Thoracic aorta (tissue), 2 donors: ENCODE measurements around the gene KISS1. TPM values are rescaled to one million over a fixed set of nuclear protein-coding genes. Genes with fewer than 3 reads are reported as not detected.

Experiments
- ATAC-seq: fragments of 150-250 bp; one replicate; pipeline ENCODE4 v1.8.0; 2017; ENCODE audit warnings: low read depth; ENCODE audit not compliant: insufficient number of reproducible peaks, low FRiP score
- DNase-seq: peaks from one replicate; pipeline ENCODE4 v3.0.0-alpha.2; 2020; ENCODE audit warnings: low spot score
- H3K27ac ChIP-seq, 2 donors: fragments of 200-600 bp; sonication (generic); 1 replicate in 1 of 2; 2 replicates in 1 of 2; pipeline ENCODE4 v1.5.1; 2016; ENCODE audit warnings: mild to moderate bottlenecking in 2 of 2, moderate library complexity in 2 of 2
- H3K27me3 ChIP-seq: fragments of 200-600 bp; sonication (generic); replicated peaks from 2 replicates; pipeline ENCODE4 v1.6.0; 2016; ENCODE audit warnings: mild to moderate bottlenecking; ENCODE audit not compliant: insufficient read depth
- H3K36me3 ChIP-seq: fragments of 200-600 bp; sonication (generic); one replicate; pipeline ENCODE4 v1.5.1; 2016
- H3K4me1 ChIP-seq, 2 donors: fragments of 200-600 bp; sonication (generic); 1 replicate in 1 of 2; 2 replicates in 1 of 2; pipeline versions ENCODE4 v1.5.1 to v1.6.0; 2016; ENCODE audit warnings: low read depth in 2 of 2, mild to moderate bottlenecking in 1 of 2; ENCODE audit not compliant: control insufficient read depth in 1 of 2
- H3K4me3 ChIP-seq: fragments of 200-600 bp; sonication (generic); 2 replicates; pipeline ENCODE4 v1.5.1; 2016; ENCODE audit warnings: mild to moderate bottlenecking
- H3K9me3 ChIP-seq: fragments of 200-600 bp; sonication (generic); 2 replicates; pipeline ENCODE4 v1.5.1; 2016
- CTCF ChIP-seq: fragments of 200-600 bp; sonication (generic); IDR thresholded peaks from one replicate; pipeline ENCODE4 v1.5.1; 2019; ENCODE audit warnings: antibody characterized with exemption
- total RNA-seq, 2 donors: library from RNA; depleted of rRNA; stranded (reverse); fragments of >200 nt; gene quantifications; one replicate each; pipeline versions ENCODE4 v1.1.0 to v1.2.3, GENCODE V29; 2016

Gene KISS1
- total RNA-seq, 2 donors from 2014 or later, result not detected

- Histone ChIP-seq H3K27ac (peak overlapping the region; percentile 56 to 63), H3K4me3 (peak overlapping the region; percentile 75), H3K9me3 (no peaks in the 10 kb centered on the region), H3K27me3 (no peaks in the 10 kb centered on the region), H3K4me1 (peaks cover 5 to 30% of the 10 kb centered on the region in 2 donors), H3K36me3 (no peaks in the 10 kb centered on the region)
- TF ChIP-seq CTCF, result no peak
- no peak for ATAC-seq
- no peak for DNase-seq
Measured at GRCh38 chr1:204152310-204153044, 43.8 kb downstream of the KISS1 start.

GRCh38 chr1:204151552-204152309 is 44.6 kb downstream of the KISS1 start, which contains the start of gene ETNK2:
ETNK2 (minus strand) TSS chr1:204152044; CDS start chr1:204151852, 192 bp downstream.
- peak within 1 kb of the TSS; percentile 75 for H3K4me3 ChIP-seq
- TF ChIP-seq CTCF, result no peak
- H3K4me1 ChIP-seq, result peaks cover 5 to 30% of the 10 kb centered on the region in 2 donors
- no peaks in the 10 kb centered on the region for H3K27me3 ChIP-seq
- H3K9me3 ChIP-seq, result no peaks in the 10 kb centered on the region
- H3K27ac ChIP-seq, result peak within 1 kb of the TSS; percentile 70 to 74
- peak; percentile 59 for ATAC-seq
- H3K36me3 ChIP-seq, result peaks cover 1% of the 10 kb centered on the region
- no peak for DNase-seq

GRCh38 chr1:204150702-204151551 is 45.4 kb downstream of the KISS1 start:
- Histone ChIP-seq H3K4me1 (peaks cover 5 to 30% of the 10 kb centered on the region in 2 donors), H3K4me3 (peak overlapping the region; percentile 75), H3K9me3 (no peaks in the 10 kb centered on the region), H3K27me3 (no peaks in the 10 kb centered on the region), H3K36me3 (peaks cover 7% of the 10 kb centered on the region), H3K27ac (peak overlapping the region; percentile 70 to 74)
- no peak for DNase-seq
- ATAC-seq, result no peak
- TF ChIP-seq CTCF, result no peak

- H3K4me1 ChIP-seq, result peaks cover 5 to 30% of the 10 kb centered on the region in 2 donors
- DNase-seq (no peak), ATAC-seq (no peak)
- H3K4me3 ChIP-seq, result peak overlapping the region; percentile 75
- H3K9me3 ChIP-seq, result no peaks in the 10 kb centered on the region
- no peaks in the 10 kb centered on the region for H3K27me3 ChIP-seq
- peak overlapping the region; percentile 70 to 74 for H3K27ac ChIP-seq
- no peak for TF ChIP-seq CTCF
- peaks cover 17% of the 10 kb centered on the region for H3K36me3 ChIP-seq
Measured at GRCh38 chr1:204149635-204150565, 46.4 kb downstream of the KISS1 start.
